ENCODE results near the gene LAMA2.

Gene LAMA2

GRCh38 chr6:129350278-129350677, 467.3 kb downstream of the LAMA2 start:
- in situ Hi-C loops (cut with HindIII; ENCODE audit: low sequenced_read_pairs) = no loop called here
- no peak overlapping the region for H3K4me3 ChIP-seq (ENCODE audit: low read depth, low read length)
- TF ChIP-seq, protein P1, sequence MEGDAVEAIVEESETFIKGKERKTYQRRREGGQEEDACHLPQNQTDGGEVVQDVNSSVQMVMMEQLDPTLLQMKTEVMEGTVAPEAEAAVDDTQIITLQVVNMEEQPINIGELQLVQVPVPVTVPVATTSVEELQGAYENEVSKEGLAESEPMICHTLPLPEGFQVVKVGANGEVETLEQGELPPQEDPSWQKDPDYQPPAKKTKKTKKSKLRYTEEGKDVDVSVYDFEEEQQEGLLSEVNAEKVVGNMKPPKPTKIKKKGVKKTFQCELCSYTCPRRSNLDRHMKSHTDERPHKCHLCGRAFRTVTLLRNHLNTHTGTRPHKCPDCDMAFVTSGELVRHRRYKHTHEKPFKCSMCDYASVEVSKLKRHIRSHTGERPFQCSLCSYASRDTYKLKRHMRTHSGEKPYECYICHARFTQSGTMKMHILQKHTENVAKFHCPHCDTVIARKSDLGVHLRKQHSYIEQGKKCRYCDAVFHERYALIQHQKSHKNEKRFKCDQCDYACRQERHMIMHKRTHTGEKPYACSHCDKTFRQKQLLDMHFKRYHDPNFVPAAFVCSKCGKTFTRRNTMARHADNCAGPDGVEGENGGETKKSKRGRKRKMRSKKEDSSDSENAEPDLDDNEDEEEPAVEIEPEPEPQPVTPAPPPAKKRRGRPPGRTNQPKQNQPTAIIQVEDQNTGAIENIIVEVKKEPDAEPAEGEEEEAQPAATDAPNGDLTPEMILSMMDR (IDR thresholded peaks at IDR 0.05; ENCODE audit: low read depth, low read length) = no peak
- no peak for DNase-seq (ENCODE audit: low read depth, low spot score)

- in situ Hi-C loops (cut with HindIII; ENCODE audit: low sequenced_read_pairs) = no loop called here
- no peak overlapping the region for H3K4me3 ChIP-seq (ENCODE audit: low read depth, low read length)
- DNase-seq (ENCODE audit: low read depth, low spot score) = no peak
- TF ChIP-seq, protein P1 (IDR thresholded peaks at IDR 0.05; ENCODE audit: low read depth, low read length) = no peak
These were observed 468.9 kb downstream of the LAMA2 start for GRCh38 chr6:129351807-129352206.

- DNase-seq (ENCODE audit: low read depth, low spot score) = no peak
- TF ChIP-seq, protein P1 (IDR thresholded peaks at IDR 0.05; ENCODE audit: low read depth, low read length) = no peak
- no peak overlapping the region for H3K4me3 ChIP-seq (ENCODE audit: low read depth, low read length)
- in situ Hi-C loops (cut with HindIII; ENCODE audit: low sequenced_read_pairs) = no loop called here
These were observed 470.1 kb downstream of the LAMA2 start for GRCh38 chr6:129353067-129353466.

GRCh38 chr6:129356129-129356528, 473.2 kb downstream of the LAMA2 start:
- H3K4me3 ChIP-seq (ENCODE audit: low read depth, low read length) = no peak overlapping the region
- DNase-seq (ENCODE audit: low read depth, low spot score) = no peak
- in situ Hi-C loops (cut with HindIII; ENCODE audit: low sequenced_read_pairs) = no loop called here
- TF ChIP-seq, protein P1 (IDR thresholded peaks at IDR 0.05; ENCODE audit: low read depth, low read length) = no peak

- no peak overlapping the region for H3K4me3 ChIP-seq (ENCODE audit: low read depth, low read length)
- no peak for DNase-seq (ENCODE audit: low read depth, low spot score)
- in situ Hi-C loops (cut with HindIII; ENCODE audit: low sequenced_read_pairs) = no loop called here
- TF ChIP-seq, protein P1 (IDR thresholded peaks at IDR 0.05; ENCODE audit: low read depth, low read length) = no peak
These were observed 477.1 kb downstream of the LAMA2 start for GRCh38 chr6:129359811-129360681.

DNA sequence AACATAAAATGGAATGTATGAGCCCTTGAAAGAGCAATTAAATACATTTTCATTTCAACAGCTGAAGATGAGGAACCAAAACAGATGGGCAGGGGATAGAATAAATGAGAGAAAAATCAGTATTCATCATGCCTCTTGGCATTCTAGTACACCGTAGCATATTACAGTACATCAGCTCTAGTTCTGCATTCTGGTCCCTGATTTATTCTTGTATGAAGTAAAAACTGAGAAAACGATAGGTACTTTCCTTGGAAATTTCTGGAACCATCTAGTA, 477.7 kb downstream of the LAMA2 start:
- in situ Hi-C loops (cut with HindIII; ENCODE audit: low sequenced_read_pairs) = no loop called here
- TF ChIP-seq, protein P1 (IDR thresholded peaks at IDR 0.05; ENCODE audit: low read depth, low read length) = no peak
- no peak overlapping the region for H3K4me3 ChIP-seq (ENCODE audit: low read depth, low read length)
- no peak for DNase-seq (ENCODE audit: low read depth, low spot score)
